Measurements from ENCODE around the gene NFATC4.

NFATC4 gene

GRCh38 chr14:24367514-24368211 is at the start of gene NFATC4:
NFATC4 (plus strand) TSS chr14:24368184; CDS start chr14:24368341, 157 bp downstream.
- TF ChIP-seq CTCF (IDR thresholded peaks at IDR 0.05; ENCODE audit: low read depth, low read length, missing control alignments) = no peak
- Histone ChIP-seq H3K27me3 (replicated peaks) (no peaks in the 10 kb centered on the region), H3K27ac (peak within 1 kb of the TSS; percentile 82), H3K36me3 (replicated peaks) (no peaks in the 10 kb centered on the region), H3K4me3 (ENCODE audit: low read depth, low read length) (peak within 1 kb of the TSS; percentile 80)
- DNase-seq = peak; percentile 93
- in situ Hi-C loops (cut with HindIII; ENCODE audit: low pct_ligation_motif_present, low sequenced_read_pairs) = no loop called here

GRCh38 chr14:24321212-24321975 is 46.6 kb upstream of the NFATC4 start:
- Histone ChIP-seq H3K4me3 (ENCODE audit: low read depth, low read length) (no peak overlapping the region), H3K36me3 (replicated peaks) (no peaks in the 10 kb centered on the region), H3K27me3 (replicated peaks) (no peaks in the 10 kb centered on the region), H3K27ac (no peak overlapping the region)
- in situ Hi-C loops (cut with HindIII; ENCODE audit: low pct_ligation_motif_present, low sequenced_read_pairs) = no loop called here
- no peak for DNase-seq
- TF ChIP-seq CTCF (IDR thresholded peaks at IDR 0.05; ENCODE audit: low read depth, low read length, missing control alignments) = no peak

GRCh38 chr14:24322672-24323071 is 45.3 kb upstream of the NFATC4 start:
- no peak overlapping the region for H3K4me3 ChIP-seq (ENCODE audit: low read depth, low read length)
- no peaks in the 10 kb centered on the region for H3K27me3 ChIP-seq (replicated peaks)
- no peaks in the 10 kb centered on the region for H3K36me3 ChIP-seq (replicated peaks)
- in situ Hi-C loops (cut with HindIII; ENCODE audit: low pct_ligation_motif_present, low sequenced_read_pairs) = no loop called here
- no peak overlapping the region for H3K27ac ChIP-seq
- no peak for DNase-seq
- TF ChIP-seq CTCF (IDR thresholded peaks at IDR 0.05; ENCODE audit: low read depth, low read length, missing control alignments) = no peak

GRCh38 chr14:24323341-24323740 is 44.6 kb upstream of the NFATC4 start:
- Histone ChIP-seq H3K27ac (no peak overlapping the region), H3K27me3 (replicated peaks) (no peaks in the 10 kb centered on the region), H3K36me3 (replicated peaks) (no peaks in the 10 kb centered on the region), H3K4me3 (ENCODE audit: low read depth, low read length) (no peak overlapping the region)
- in situ Hi-C loops (cut with HindIII; ENCODE audit: low pct_ligation_motif_present, low sequenced_read_pairs) = no loop called here
- DNase-seq = no peak
- no peak for TF ChIP-seq CTCF (IDR thresholded peaks at IDR 0.05; ENCODE audit: low read depth, low read length, missing control alignments)

- no peak overlapping the region for H3K4me3 ChIP-seq (ENCODE audit: low read depth, low read length)
- H3K36me3 ChIP-seq (replicated peaks) = no peaks in the 10 kb centered on the region
- H3K27ac ChIP-seq = no peak overlapping the region
- no peaks in the 10 kb centered on the region for H3K27me3 ChIP-seq (replicated peaks)
- no peak for DNase-seq
- in situ Hi-C loops (cut with HindIII; ENCODE audit: low pct_ligation_motif_present, low sequenced_read_pairs) = no loop called here
- no peak for TF ChIP-seq CTCF (IDR thresholded peaks at IDR 0.05; ENCODE audit: low read depth, low read length, missing control alignments)
Measured at GRCh38 chr14:24324024-24324423, 44.0 kb upstream of the NFATC4 start.
